Activated T-cell treated with anti-CD3 and anti-CD28 coated beads, Interleukin-2, amount 50 U/mL, for 24 hours (primary cell): ENCODE measurements around the gene SMARCD3.

ENCODE experiments used
- DNase-seq: peaks from one replicate; pipeline ENCODE4 v3.0.0-alpha.2; 2020
- H3K27ac Mint-ChIP-seq: 2 replicates; pipeline ENCODE4 v1.8.0; 2020; ENCODE audit warnings: mild to moderate bottlenecking, mixed read lengths
- H3K27me3 Mint-ChIP-seq: 2 replicates; pipeline ENCODE4 v1.8.0; 2020; ENCODE audit warnings: mixed read lengths
- H3K36me3 Mint-ChIP-seq: 2 replicates; pipeline ENCODE4 v1.8.0; 2020; ENCODE audit warnings: low read depth, mixed read lengths
- H3K4me1 Mint-ChIP-seq: 2 replicates; pipeline ENCODE4 v1.8.0; 2020; ENCODE audit warnings: low read depth, mixed read lengths
- H3K4me3 Mint-ChIP-seq: 2 replicates; pipeline ENCODE4 v1.8.0; 2020; ENCODE audit warnings: mild to moderate bottlenecking, moderate library complexity, mixed read lengths
- H3K9me3 Mint-ChIP-seq: 2 replicates; pipeline ENCODE4 v1.8.0; 2020; ENCODE audit warnings: mixed read lengths

Gene SMARCD3

DNA sequence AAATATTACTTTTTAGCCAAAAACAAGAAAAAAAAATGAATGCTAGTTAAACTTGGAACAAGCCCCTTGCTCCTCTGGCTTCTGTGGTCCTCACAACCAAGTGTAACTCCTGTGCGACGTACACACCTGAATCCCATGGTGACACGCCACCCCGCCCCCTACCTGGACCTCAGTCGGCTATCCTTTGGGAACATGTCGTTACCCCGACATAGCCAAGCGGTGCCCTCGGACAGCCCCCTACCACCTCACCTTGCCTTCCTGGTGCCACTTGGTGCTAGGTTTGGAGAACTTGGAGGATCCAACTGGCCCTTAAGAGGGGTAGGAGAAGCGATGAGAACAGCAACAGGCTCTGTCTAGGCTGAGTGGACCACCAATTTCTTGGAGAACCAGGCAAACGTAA lies 12.0 kb upstream of the SMARCD3 start:
- H3K27ac Mint-ChIP-seq, result no peak overlapping the region
- H3K27me3 Mint-ChIP-seq, result peaks cover 15% of the 10 kb centered on the region
- H3K4me1 Mint-ChIP-seq, result no peaks in the 10 kb centered on the region
- H3K4me3 Mint-ChIP-seq, result no peak overlapping the region
- H3K36me3 Mint-ChIP-seq, result no peaks in the 10 kb centered on the region
- no peaks in the 10 kb centered on the region for H3K9me3 Mint-ChIP-seq
- DNase-seq, result no peak

DNA sequence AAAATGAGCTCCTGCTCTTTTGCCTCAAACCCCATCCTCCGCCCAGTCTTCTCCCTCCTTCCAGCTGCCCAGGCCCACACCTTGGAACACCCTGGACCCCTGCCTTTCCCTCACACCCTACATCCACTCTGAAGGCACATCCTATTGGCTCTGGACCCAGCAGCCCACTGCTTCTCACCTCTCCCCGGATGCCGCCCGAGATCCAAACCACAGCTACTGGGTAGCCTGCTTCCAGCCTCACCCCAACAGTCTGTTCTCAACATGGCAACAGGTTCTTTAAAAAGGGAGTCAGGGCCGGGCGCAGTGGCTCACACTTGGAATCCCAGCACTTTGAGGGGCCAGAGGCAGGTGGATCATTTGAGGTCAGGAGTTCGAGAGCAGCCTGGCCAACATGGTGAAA lies 9.5 kb upstream of the SMARCD3 start:
- DNase-seq, result no peak
- peaks cover 31% of the 10 kb centered on the region for H3K27me3 Mint-ChIP-seq
- H3K9me3 Mint-ChIP-seq, result no peaks in the 10 kb centered on the region
- no peaks in the 10 kb centered on the region for H3K36me3 Mint-ChIP-seq
- H3K4me3 Mint-ChIP-seq, result no peak overlapping the region
- no peak overlapping the region for H3K27ac Mint-ChIP-seq
- H3K4me1 Mint-ChIP-seq, result no peaks in the 10 kb centered on the region

DNA sequence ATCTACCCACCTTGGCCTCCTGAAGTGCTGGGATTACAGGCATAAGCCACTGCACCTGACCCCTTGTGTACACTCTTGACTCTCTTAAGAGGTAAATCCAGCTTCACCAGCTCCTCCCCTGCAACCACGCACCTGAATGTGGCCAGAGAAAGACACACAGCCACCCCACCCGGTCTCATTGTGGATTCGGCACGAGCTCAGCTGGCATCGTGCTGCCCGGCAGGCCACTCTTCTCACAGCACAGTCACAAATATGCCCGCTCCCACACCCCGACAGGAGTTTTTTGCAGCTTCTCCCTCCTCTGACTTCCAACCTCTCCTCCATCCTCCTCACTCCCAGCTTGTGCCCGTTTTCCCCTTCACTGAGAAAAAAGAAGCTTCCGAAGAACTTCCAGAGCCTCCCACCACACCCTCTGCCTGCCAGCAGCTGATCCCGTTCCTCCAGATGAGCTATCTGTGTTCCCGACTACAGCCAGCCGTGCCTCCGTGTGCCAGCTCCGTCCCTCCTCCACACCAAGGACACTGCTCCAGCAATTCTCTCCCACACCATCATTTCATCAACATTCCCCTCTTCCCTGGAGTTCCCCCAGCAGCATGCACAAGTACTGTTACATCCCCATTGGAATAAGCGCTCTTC lies 8.0 kb upstream of the SMARCD3 start:
- no peak overlapping the region for H3K4me3 Mint-ChIP-seq
- H3K4me1 Mint-ChIP-seq, result peaks cover 3% of the 10 kb centered on the region
- DNase-seq, result no peak
- peaks cover 42% of the 10 kb centered on the region for H3K27me3 Mint-ChIP-seq
- no peaks in the 10 kb centered on the region for H3K36me3 Mint-ChIP-seq
- H3K9me3 Mint-ChIP-seq, result no peaks in the 10 kb centered on the region
- no peak overlapping the region for H3K27ac Mint-ChIP-seq

DNA sequence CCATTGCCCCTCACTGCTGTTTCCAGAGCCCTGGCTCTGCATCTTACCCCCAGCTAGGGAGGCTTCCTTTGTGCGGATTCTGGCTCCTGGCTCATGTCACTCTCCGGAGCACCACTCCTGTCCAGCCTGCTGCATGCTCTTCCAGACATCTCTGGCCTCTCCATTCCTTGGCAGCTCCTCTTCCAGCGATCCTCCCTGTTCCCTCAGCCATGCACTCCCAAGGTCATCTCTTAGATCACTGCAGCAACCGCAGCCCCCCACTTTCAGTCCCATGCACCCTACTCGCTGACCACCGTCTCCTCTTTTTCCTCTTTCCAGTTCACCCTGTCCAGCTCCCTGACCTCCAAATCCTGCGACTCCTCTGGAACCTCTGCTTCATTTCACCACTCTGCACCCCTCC lies 6.9 kb upstream of the SMARCD3 start:
- no peaks in the 10 kb centered on the region for H3K36me3 Mint-ChIP-seq
- H3K4me3 Mint-ChIP-seq, result no peak overlapping the region
- H3K4me1 Mint-ChIP-seq, result peaks cover 9% of the 10 kb centered on the region
- no peaks in the 10 kb centered on the region for H3K9me3 Mint-ChIP-seq
- H3K27me3 Mint-ChIP-seq, result peaks cover 52% of the 10 kb centered on the region
- H3K27ac Mint-ChIP-seq, result no peak overlapping the region
- DNase-seq, result no peak

DNA sequence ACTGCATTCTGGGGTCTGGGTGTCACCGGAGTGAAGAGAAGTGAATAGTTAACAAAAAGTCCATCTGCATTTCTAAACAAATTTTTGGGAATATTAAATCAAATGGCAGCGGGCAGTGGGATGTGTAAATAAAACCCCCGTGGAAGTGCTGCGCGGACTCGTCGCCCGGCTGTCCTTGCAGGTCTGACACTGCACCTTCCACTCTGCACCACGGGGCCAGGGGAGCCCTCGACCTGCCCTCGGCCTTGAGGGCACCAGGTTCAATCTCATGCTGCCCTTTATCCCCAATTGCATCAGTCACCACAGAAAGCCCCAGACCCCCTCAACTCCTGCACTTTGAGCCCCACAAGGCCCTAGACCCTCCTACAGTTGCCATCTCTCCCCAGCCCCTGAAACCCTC lies 6.4 kb upstream of the SMARCD3 start:
- Mint-ChIP-seq H3K4me1 (peaks cover 9% of the 10 kb centered on the region), H3K27ac (no peak overlapping the region), H3K36me3 (no peaks in the 10 kb centered on the region), H3K4me3 (no peak overlapping the region), H3K9me3 (no peaks in the 10 kb centered on the region), H3K27me3 (peaks cover 57% of the 10 kb centered on the region)
- DNase-seq, result no peak

DNA sequence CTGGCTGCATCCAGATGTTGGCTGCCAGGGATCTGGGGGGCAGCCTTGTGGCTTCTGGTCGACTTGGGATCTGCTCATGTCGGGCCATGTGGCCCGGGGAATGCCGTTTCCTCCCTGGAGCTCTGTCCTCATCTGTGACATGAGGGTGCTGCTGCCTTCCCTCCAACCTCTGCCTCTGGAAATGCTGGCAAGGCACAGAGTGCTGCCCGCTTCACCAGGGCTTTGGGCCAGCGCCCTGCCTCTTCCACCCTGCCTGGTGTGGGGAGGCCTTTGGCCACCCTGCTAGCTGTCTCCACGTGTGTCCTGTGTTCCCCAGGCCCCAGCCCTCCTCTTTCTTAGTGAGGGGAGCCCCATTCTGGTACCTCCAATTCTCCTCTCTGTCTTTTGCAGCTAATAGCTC lies 5.8 kb upstream of the SMARCD3 start:
- no peaks in the 10 kb centered on the region for H3K9me3 Mint-ChIP-seq
- peaks cover 13% of the 10 kb centered on the region for H3K4me1 Mint-ChIP-seq
- H3K27ac Mint-ChIP-seq, result no peak overlapping the region
- H3K27me3 Mint-ChIP-seq, result peaks cover 62% of the 10 kb centered on the region
- H3K36me3 Mint-ChIP-seq, result no peaks in the 10 kb centered on the region
- DNase-seq, result no peak
- H3K4me3 Mint-ChIP-seq, result no peak overlapping the region

DNA sequence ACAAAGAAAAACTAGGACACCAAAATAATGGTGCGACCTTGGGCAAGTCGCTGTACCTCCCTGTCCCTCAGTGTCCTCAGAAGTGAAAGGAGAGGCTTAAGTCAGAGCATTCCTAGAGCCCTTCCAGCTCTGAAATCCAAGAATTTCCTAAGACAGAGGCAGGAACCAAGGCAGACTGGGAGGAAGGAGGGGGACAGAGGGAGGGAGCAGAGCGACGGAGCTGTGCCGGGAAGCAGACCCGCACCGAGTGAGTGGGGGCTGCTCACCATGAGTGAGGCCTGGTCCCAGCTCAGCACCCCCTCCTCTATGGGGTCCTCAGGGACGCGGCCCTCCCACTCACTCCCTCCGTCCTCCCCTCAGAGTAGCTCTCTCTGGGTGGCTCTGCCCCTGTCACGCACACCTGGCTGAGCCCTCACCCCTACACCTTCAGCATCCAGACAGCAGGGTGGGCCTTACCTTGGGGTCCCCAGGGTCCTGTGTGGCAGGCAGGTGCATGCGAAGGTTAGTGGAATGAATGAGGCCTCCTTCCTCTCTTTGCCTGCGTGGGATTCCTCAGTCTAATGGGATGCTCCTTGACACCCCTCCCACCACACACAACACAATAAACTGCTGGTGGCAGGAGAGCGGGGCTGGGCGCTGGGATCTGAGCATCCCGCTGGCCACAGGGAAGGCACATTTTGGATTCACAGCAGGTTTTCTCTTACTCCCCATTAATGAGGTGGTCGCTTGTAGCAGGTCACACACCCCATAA lies 4.6 kb upstream of the SMARCD3 start:
- Mint-ChIP-seq H3K4me1 (peaks cover 18% of the 10 kb centered on the region), H3K36me3 (no peaks in the 10 kb centered on the region), H3K27ac (no peak overlapping the region), H3K4me3 (no peak overlapping the region), H3K9me3 (no peaks in the 10 kb centered on the region), H3K27me3 (peaks cover 64% of the 10 kb centered on the region)
- no peak for DNase-seq

DNA sequence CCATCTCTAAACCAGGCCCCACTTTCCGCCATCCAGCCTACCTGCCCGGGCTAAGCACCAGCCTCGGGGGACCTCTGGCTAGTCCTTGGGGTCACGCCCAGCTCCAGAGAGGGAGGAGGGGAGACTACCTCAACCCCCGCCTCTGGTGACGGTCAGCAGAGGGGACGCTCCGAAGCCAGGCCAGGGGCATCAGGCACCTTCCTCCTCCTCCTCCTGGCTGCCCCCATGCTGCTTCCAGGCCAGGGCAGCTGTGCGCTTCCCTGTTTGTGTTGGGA lies 4.0 kb upstream of the SMARCD3 start:
- no peak overlapping the region for H3K4me3 Mint-ChIP-seq
- no peaks in the 10 kb centered on the region for H3K9me3 Mint-ChIP-seq
- peaks cover 65% of the 10 kb centered on the region for H3K27me3 Mint-ChIP-seq
- DNase-seq, result no peak
- H3K27ac Mint-ChIP-seq, result no peak overlapping the region
- H3K36me3 Mint-ChIP-seq, result no peaks in the 10 kb centered on the region
- peaks cover 22% of the 10 kb centered on the region for H3K4me1 Mint-ChIP-seq

DNA sequence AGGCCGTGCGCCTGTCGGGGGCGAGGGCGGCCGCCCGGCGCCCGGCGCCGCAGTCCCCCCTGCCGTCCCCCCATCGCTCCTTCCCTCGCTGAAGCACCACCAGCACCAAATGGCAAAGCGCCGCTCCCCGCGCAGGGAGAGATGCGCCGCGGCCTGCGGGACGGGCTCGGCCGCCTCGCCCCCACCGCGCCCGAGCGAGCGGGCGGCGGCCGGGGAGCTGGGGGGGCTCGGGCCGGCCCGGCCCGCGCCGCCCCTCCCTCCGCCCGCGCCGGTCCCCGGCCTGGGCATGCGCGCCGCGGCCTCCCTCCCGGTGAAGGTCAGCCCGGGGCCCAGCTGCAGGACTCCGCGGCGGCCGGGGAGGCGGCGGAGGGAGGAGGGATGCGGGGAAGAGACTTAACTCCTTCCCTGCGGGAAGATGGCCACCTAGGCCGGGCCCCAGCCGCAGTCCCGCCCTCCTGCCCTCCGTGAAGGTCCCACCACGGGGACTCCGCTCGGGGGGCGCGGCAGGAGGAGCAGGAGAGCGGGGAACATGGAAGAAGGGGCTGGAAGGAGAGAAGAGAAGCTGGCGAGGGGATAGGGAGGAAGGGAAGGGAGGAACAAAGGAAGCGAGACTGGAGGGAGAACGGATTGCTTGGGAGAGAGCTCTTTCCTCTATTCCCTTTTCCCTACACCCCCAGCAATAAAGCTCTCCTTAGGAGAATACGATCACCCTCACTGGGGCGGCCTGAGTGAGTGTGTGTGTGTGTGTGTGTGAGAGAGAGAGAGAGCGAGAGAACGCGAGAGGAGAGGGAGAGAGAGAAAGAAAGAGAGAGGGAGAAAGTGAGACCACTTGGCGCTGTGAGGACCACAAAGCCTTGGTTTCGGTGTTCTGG lies 3.4 kb upstream of the SMARCD3 start:
- Mint-ChIP-seq H3K4me3 (peak overlapping the region; percentile 38), H3K4me1 (peaks cover 22% of the 10 kb centered on the region), H3K27ac (no peak overlapping the region), H3K9me3 (no peaks in the 10 kb centered on the region), H3K27me3 (peaks cover 70% of the 10 kb centered on the region), H3K36me3 (no peaks in the 10 kb centered on the region)
- peak; percentile 40 for DNase-seq

DNA sequence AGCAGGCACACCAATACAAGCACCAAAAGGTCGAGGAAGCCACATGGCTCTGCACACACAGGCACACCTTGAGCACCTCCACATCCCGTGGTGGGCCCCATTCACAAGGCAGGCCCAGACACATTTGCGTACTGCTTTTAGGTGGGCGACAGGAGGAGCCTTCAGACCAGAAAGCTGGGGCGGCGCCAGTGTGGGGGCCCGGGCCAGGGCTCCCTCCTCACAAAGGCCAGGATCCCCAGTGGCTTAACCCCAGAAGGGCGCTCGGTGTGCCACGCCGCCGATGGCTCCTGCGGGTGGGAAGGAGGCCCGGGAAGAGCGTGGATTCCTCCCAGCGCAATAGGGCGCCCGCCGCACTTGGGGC lies 2.8 kb upstream of the SMARCD3 start:
- Mint-ChIP-seq H3K27me3 (peaks cover 71% of the 10 kb centered on the region), H3K27ac (no peak overlapping the region), H3K4me3 (peak overlapping the region; percentile 8), H3K9me3 (no peaks in the 10 kb centered on the region), H3K36me3 (no peaks in the 10 kb centered on the region), H3K4me1 (peaks cover 22% of the 10 kb centered on the region)
- peak; percentile 58 for DNase-seq

DNA sequence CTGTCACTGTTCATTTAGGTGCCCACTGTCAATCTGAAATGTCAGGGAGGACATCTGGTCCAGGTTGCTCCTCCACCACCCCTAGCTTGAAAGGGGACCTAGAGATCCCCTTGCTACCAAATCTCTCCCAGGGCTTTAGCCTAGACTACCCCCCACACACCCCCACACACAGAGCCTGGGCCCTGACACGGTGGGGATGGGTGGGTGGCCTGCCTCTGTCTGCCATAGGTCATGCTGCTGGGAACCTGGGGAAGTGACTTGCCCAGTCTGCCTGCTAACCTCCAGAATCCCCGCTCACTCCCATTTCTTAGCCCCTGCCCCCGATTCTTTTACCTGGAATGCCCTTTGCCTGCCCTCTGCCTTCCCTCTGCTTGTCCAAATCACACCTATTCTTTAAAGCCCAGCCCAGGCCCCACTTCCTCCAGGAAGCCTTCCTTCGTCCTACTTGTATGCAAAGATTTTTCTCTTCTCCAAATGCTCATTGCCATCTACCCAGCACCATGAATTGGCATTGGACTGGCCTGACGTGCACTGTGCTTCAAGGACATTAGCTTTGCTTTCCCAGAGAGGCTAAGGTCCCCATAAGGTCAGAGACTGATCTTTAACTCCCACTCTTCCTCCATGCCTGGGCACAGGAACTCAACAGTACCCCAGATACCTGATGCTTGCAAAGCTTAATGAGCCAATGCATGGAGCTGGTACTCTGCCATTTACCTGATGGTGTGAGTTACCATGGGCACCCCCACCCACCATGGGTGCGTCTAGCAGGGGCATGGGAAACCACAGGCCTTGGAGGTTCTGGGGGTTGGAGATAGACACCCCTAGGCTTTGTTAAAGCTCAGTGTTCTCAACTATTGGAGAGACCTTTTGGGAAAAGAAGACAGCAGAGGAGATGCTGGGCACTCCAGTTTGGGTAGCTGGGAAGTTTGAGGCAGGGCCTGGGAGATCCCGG lies 2.0 kb upstream of the SMARCD3 start:
- Mint-ChIP-seq H3K4me3 (no peak overlapping the region), H3K36me3 (no peaks in the 10 kb centered on the region), H3K4me1 (peaks cover 27% of the 10 kb centered on the region)

DNA sequence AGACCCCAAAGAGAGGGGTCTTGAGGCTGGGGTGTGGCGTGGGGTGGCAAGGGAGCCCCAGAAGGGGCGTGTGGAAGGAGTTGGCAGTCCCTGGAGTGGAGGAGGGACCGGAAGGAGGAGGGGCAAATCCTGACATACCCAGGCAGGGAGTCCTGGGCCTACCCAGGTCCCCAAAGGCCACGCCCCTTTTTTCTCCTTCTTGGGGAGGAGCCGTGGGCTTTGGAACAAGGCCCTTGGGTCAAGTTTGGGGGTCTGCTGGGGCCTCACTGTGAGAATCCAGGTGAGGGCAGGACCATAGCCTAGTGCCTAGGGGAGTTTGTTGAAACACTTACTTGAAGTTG lies 1.2 kb upstream of the SMARCD3 start:
- H3K36me3 Mint-ChIP-seq, result no peaks in the 10 kb centered on the region
- peaks cover 77% of the 10 kb centered on the region for H3K27me3 Mint-ChIP-seq
- no peaks in the 10 kb centered on the region for H3K9me3 Mint-ChIP-seq
- no peak for DNase-seq
- peaks cover 31% of the 10 kb centered on the region for H3K4me1 Mint-ChIP-seq
- H3K27ac Mint-ChIP-seq, result no peak overlapping the region
- peak overlapping the region; percentile 15 for H3K4me3 Mint-ChIP-seq

More for the DNA sequence above, 2.0 kb upstream of the SMARCD3 start:
- Mint-ChIP-seq H3K9me3 (no peaks in the 10 kb centered on the region), H3K27me3 (peaks cover 77% of the 10 kb centered on the region), H3K27ac (no peak overlapping the region)
- DNase-seq, result no peak

DNA sequence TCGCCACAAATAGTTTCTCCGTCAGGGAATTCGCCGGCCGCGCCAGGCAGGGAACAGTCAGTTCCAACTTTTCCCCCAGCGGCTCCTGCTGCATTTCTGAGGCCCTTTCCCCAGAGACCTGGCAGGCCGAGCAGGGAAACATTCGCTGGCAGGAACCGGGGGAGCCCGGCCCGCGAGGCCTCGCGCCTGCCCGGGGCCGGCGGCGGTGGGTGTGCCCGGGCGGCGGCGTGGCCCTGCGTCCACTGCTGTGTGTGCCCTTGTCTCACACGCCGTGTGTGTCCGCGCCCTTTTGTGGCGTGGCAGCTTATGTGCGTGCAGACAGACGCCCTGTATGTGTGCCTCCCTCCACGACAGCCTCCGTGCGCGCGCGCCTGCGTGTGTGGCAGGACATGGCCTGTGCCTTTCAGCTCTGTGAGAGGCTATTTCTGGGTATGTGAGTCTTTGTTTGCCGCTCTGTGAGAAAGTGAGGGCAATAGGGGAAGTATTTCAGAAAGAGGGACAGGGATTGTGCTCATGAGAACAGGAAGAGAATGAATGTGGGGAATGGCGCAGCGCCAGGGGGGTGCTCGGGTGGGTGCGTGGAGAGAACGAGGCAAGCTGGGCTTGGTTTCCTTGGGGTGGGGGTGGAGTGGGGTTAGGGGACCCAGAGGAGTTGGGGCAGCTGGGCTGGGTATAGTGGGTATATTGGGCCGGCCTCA lies 689 bp upstream of the SMARCD3 start:
- Mint-ChIP-seq H3K27ac (peak overlapping the region; percentile 46), H3K9me3 (no peaks in the 10 kb centered on the region), H3K4me1 (peaks cover 36% of the 10 kb centered on the region), H3K4me3 (peak overlapping the region; percentile 46), H3K27me3 (peaks cover 72% of the 10 kb centered on the region), H3K36me3 (no peaks in the 10 kb centered on the region)
- DNase-seq, result peak; percentile 62
